ENCODE measurements around the gene GNAI2. TPM values are rescaled to one million over a fixed set of nuclear protein-coding genes. Genes with fewer than 3 reads are reported as not detected.

GNAI2 gene
- total RNA-seq, 4 donors from 2014 or later, result 208 to 300 (median 249) TPM

DNA sequence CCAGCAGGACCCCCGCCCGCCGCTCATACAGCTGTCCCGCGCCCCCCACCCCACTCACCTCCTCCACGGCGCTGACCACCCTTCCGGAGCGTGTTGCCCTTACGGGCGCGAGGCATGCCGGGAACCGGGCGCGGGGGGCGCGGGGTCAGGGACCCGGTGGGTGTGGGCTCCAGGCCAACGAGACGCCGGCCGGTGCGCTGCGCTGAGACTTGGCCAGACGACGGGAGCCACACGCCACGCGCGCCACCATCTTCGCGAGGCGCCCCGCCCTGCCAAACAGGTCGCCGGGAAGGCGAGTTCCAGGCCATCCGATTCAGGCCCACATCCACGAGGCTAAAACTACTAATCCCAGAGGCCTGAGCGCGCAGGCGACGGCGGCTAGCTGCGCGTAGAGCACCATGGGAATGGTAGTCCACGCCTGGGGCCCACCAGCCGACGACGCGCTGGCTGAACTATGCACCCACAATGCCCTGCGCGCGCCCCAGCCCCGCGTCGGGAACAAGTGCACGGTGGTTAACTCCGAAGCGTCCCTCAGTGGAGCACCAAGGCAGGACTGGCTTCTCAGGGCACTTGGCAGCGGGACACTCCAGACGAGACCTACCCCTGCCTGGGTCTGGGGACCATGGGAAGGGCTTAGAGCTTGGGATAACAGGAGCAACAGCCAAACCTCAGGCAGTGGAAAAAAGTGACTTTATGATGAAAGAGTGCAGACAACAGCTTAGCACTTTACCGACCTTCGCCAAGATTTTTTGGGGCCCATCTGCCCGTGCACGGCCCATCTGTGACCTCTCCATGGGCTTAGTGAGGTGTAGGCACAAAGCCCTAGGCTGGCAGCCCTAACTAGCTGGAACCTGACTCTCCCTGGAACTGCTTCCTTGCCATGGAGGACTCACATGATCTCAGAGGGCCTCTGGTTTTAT is 56.4 kb downstream of the GNAI2 start, which contains the start of gene IFRD2:
IFRD2 (minus strand) TSS at position 271 of the 920 bp plus-strand sequence; CDS start at position 116, 155 bp downstream.
- TF ChIP-seq, protein P1, sequence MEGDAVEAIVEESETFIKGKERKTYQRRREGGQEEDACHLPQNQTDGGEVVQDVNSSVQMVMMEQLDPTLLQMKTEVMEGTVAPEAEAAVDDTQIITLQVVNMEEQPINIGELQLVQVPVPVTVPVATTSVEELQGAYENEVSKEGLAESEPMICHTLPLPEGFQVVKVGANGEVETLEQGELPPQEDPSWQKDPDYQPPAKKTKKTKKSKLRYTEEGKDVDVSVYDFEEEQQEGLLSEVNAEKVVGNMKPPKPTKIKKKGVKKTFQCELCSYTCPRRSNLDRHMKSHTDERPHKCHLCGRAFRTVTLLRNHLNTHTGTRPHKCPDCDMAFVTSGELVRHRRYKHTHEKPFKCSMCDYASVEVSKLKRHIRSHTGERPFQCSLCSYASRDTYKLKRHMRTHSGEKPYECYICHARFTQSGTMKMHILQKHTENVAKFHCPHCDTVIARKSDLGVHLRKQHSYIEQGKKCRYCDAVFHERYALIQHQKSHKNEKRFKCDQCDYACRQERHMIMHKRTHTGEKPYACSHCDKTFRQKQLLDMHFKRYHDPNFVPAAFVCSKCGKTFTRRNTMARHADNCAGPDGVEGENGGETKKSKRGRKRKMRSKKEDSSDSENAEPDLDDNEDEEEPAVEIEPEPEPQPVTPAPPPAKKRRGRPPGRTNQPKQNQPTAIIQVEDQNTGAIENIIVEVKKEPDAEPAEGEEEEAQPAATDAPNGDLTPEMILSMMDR (IDR thresholded peaks at IDR 0.05; ENCODE audit: low read depth), result no peak

DNA sequence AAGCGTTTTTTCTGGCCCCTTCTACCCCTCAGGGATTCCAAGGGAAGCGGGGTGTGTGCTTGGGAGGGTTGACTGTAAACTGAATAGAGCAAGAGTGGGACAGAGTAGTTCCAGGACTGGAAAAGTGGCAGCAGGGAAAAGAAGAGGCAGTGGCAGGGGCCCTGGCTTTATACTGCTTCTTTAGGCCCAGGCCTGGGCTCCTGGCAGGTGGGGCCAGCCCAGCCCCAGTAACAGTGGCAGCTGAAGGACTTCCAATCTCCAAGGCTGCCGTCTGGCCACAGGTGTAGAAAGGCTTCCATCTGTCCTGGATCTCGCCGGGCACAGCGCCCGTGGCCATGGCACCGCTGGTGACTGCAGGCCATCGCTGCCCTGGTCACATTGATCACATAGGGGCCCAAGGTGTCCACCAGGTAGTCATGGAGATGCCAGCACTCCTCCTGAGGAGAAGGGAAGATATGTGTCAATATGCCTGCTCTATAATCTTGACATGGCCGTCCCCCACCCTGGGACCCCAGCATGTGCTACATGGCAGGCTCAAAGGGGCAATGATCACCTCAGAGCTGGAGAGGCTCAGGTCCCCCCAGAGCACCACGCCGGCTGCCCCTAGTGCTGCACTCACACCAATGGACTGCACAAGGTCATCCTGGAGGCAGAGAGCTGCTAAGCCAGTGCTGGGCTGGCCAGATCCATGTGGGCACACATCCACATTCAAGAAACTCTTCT is 57.2 kb downstream of the GNAI2 start:
- TF ChIP-seq, protein P1 (IDR thresholded peaks at IDR 0.05; ENCODE audit: low read depth), result no peak

DNA sequence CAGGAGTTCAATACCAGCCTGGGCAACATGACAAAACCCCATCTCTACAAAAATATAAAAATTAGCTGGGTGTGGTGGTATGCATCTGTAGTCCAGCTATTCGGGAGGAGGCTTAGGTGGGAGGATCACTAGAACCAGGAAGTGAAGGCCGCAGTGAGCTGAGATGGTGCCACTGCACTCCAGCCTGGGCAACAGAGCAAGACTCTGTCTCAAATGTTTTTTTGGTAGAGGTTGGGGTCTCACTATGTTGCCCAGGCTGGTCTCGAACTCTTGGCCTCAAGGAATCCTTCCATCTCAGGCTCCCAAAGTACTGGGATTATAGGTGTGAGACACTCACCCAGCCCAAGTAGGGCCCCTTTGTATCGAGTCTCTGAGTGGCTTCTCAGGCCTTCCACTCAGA is 58.1 kb downstream of the GNAI2 start:
- TF ChIP-seq, protein P1 (IDR thresholded peaks at IDR 0.05; ENCODE audit: low read depth), result no peak

DNA sequence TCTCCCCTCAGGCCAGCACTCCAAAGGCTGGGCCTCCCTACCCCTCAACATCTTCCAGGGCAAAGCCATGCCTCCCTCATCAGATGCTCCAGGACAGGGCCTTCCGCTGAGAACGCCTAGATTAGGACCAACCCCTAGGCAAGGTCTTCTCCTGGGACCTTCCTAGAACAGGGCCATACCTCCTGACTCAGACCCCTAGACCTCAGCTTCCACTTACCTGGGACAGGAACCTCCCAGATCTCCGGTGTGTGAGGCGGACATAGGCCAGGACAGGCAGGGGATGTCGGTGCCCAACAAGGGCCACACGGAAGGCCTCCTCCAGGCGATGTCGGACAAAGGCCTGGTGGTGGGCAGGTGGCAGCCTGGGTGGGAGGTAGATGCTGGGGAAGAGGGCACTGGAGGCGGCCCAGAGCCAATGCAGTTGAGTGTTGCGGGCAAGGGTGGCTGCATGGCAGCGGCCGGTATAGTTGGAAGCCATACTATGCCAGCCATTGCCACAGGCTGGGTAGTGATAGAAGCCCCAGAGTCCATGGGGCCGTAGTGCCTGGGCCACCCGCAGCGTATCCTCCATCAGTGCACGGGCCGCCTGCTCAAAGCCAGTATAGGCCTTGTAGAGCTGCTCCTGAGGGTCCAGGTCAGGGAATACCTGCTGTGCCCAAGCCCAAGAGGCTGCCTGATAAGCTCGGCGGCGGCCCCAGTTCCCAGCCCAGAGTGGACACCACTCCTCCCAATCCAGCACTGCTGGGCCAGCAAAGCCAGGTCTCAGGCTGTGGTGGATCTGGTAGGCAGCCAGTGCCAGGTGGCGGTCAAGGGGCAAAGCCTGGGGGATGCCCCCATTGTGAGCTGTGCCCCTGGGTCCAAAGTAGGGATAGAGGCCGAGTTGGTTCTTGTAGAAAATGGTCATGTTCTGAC is 58.7 kb downstream of the GNAI2 start:
- TF ChIP-seq, protein P1 (IDR thresholded peaks at IDR 0.05; ENCODE audit: low read depth), result no peak

DNA sequence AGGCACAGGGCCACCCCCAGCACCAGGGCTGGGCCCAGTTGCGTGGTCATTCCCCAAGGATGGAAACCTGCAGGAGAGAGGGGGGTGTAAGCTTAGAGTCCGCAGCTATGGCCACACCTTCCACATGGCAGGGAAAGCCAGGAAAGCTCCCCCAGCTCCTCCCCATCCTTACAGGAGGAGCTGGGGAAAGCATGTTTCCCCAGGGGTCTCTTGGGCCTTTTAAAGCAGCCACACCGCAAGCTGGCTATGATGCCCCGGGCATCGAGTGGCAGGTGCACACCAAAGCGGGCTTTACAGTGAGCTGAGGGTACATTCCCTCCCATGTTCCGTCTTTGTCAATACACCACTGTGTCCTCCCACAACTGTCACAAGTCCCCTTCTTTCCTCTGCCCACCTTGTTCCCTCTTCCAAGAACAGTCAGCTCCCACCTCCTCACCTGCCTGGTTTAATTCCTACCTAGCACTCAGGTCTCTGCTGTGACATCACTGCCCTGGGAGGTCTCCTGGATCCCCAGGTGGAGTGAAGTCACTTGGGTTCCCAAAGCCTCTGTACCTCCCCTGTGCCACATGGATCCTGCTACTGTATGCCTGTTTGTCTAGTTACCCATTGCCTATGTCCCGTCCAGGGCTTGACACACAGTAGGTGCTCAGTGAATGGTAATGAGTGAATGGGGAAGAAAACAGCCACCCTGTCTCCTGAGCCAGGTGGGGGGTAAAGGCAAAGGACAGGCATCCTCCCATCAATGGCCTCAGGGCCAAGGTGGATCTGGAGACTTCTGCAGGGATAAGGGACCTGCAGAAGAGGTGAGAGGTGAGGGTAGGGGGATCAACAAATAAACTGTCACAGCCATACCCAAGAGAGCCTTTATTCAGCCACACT is 59.8 kb downstream of the GNAI2 start:
- TF ChIP-seq, protein P1 (IDR thresholded peaks at IDR 0.05; ENCODE audit: low read depth), result no peak

DNA sequence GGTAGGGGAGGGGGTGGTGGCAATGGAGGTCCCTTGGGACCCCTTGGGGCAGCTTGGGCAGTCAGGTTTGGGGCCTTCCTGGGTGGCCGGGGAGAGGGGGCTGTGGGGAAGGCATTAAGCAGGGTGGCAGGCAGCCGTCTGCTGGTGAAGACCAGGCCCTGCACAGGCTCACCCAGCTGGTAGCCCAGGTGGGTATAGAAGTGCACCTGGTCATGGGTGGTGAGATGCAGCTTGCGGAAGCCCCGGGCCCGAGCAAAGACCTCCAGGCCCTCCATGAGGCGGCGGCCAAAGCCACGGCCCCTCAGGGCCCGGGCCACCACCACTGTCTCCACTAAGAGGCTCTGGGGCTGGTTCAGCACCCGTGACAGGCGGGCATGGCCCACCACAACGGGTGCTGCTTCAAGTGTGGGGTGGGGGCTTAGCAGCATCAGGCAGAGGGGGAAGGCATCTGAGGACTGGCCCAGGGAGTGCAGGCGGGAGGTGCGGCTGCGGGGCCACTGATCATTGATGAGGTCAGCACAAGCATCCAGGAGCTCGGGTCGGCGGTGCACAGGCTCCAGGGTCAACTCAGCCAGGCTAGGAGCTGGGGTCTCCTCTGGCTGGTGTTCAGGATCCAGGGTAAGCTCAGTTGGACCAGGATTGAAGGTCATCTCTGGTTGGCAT is 60.8 kb downstream of the GNAI2 start:
- TF ChIP-seq, protein P1 (IDR thresholded peaks at IDR 0.05; ENCODE audit: low read depth), result no peak

All from subcutaneous adipose tissue (tissue), 4 donors.